Neural progenitor cell (in vitro differentiated cells): Measurements from ENCODE around the gene PTPRR.

Experiments used
- EZH2 ChIP-seq: fragments of 200-600 bp; sonication (generic); IDR thresholded peaks from 2 replicates; pipeline ENCODE4 v1.6.1; 2017; ENCODE audit warnings: antibody characterized with exemption, mild to moderate bottlenecking, moderate library complexity
- TF ChIP-seq, protein P1 (sequence below): fragments of 200-600 bp; sonication (generic); IDR thresholded peaks from 2 replicates; pipeline ENCODE4 v1.5.1; 2017; ENCODE audit warnings: antibody characterized with exemption, mild to moderate bottlenecking

DNA sequence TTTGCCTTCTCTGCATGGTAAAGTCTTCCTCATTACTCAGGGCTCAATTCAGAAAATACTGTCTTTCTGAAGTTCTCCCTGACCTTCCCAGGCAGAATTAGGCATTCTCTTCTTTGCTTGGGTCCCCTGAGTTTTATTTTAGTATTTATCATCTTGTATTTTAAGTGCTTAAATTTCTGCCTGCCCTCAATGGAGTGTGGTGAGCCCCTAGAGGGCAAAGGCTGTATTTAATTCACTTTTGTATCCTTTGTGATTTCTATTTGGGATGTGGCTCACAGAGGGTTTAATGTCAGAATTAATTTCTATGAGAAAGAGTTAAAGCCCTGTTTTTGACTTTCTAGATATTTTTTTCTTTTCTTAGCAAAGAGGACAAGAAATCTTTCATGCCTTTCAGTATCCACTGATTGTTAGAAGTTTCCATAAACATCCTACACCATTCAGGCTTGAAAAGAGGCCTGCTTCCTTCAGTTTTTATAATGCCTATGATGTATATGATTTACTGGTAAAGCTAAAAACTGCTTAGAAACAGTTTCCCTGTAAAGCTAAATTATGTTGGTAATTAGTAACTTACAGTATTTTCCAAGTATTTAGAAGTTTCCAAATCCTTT is 227.8 kb downstream of the PTPRR start:
- TF ChIP-seq, protein P1, sequence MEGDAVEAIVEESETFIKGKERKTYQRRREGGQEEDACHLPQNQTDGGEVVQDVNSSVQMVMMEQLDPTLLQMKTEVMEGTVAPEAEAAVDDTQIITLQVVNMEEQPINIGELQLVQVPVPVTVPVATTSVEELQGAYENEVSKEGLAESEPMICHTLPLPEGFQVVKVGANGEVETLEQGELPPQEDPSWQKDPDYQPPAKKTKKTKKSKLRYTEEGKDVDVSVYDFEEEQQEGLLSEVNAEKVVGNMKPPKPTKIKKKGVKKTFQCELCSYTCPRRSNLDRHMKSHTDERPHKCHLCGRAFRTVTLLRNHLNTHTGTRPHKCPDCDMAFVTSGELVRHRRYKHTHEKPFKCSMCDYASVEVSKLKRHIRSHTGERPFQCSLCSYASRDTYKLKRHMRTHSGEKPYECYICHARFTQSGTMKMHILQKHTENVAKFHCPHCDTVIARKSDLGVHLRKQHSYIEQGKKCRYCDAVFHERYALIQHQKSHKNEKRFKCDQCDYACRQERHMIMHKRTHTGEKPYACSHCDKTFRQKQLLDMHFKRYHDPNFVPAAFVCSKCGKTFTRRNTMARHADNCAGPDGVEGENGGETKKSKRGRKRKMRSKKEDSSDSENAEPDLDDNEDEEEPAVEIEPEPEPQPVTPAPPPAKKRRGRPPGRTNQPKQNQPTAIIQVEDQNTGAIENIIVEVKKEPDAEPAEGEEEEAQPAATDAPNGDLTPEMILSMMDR = peak; percentile 53
- TF ChIP-seq EZH2 = no peak
